GM23338 (cell line): ENCODE results near the gene HMGN1.

Experiments
- CTCF ChIP-seq, 2 experiments: fragments of 200-600 bp in 1 of 2; sonication (generic) in 1 of 2; conservative IDR thresholded peaks; 2 replicates each; pipeline versions ENCODE4 v1.5.1 to v1.6.1; 2016 to 2017; ENCODE audit warnings: antibody characterized with exemption in 2 of 2, low read depth in 2 of 2, mild to moderate bottlenecking in 2 of 2, moderate library complexity in 1 of 2
- ETS1 ChIP-seq: IDR thresholded peaks from 2 replicates; pipeline ENCODE4 v1.6.1; 2016; ENCODE audit warnings: antibody characterized with exemption
- EZH2 ChIP-seq: fragments of 200-600 bp; sonication (generic); IDR thresholded peaks from one replicate; pipeline ENCODE4 v1.8.0; 2017; ENCODE audit warnings: antibody characterized with exemption, mild to moderate bottlenecking, low read depth; ENCODE audit not compliant: unreplicated experiment
- EZH2phosphoT487 ChIP-seq: fragments of 200-600 bp; sonication (generic); IDR thresholded peaks from one replicate; pipeline ENCODE4 v1.8.1; 2018; ENCODE audit warnings: antibody characterized with exemption; ENCODE audit not compliant: unreplicated experiment
- JUNB ChIP-seq: IDR thresholded peaks from one replicate; pipeline ENCODE4 v1.6.1; 2016; ENCODE audit warnings: antibody characterized with exemption; ENCODE audit not compliant: unreplicated experiment
- POLR2AphosphoS5 ChIP-seq: IDR thresholded peaks from 2 replicates; pipeline ENCODE4 v1.6.1; 2016; ENCODE audit warnings: antibody characterized with exemption, low read depth
- STAT1 ChIP-seq: IDR thresholded peaks from one replicate; pipeline ENCODE4 v1.6.1; 2016; ENCODE audit warnings: antibody characterized with exemption; ENCODE audit not compliant: unreplicated experiment
- TF ChIP-seq, protein P1 (sequence below): IDR thresholded peaks from one replicate; pipeline ENCODE4 v1.6.1; 2018; ENCODE audit warnings: antibody characterized with exemption; ENCODE audit not compliant: unreplicated experiment

DNA sequence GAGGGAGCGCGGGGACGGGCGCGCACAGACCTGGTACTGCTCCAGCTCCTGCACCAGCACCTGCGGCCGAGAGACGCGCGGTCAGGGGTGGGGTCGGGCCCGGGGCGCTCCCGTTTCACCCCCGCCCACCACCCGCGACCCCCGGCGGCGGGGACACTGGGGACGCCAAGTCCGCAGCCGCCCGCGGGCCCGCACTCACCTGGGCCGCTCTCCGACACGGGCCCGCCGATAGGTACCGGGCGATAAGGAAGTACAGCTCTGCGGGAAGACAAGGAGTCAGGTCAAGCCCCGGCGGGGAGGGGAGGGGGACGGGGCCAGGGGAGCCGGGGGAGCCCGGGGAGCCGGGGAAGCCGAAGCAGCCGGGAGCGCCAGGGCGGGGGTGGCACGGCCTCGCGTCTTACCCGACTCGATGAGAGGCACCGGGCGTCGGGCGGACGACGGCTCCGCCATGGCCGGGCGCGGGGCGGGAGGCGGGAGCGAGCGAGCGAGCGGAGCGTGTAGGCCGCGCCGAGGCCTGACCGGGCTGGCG, 35.8 kb downstream of the HMGN1 start:
- TF ChIP-seq, protein P1, sequence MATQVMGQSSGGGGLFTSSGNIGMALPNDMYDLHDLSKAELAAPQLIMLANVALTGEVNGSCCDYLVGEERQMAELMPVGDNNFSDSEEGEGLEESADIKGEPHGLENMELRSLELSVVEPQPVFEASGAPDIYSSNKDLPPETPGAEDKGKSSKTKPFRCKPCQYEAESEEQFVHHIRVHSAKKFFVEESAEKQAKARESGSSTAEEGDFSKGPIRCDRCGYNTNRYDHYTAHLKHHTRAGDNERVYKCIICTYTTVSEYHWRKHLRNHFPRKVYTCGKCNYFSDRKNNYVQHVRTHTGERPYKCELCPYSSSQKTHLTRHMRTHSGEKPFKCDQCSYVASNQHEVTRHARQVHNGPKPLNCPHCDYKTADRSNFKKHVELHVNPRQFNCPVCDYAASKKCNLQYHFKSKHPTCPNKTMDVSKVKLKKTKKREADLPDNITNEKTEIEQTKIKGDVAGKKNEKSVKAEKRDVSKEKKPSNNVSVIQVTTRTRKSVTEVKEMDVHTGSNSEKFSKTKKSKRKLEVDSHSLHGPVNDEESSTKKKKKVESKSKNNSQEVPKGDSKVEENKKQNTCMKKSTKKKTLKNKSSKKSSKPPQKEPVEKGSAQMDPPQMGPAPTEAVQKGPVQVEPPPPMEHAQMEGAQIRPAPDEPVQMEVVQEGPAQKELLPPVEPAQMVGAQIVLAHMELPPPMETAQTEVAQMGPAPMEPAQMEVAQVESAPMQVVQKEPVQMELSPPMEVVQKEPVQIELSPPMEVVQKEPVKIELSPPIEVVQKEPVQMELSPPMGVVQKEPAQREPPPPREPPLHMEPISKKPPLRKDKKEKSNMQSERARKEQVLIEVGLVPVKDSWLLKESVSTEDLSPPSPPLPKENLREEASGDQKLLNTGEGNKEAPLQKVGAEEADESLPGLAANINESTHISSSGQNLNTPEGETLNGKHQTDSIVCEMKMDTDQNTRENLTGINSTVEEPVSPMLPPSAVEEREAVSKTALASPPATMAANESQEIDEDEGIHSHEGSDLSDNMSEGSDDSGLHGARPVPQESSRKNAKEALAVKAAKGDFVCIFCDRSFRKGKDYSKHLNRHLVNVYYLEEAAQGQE = no peak
- TF ChIP-seq CTCF (conservative IDR thresholded peaks at IDR 0.05; ENCODE audit: low read depth in 2 of 2) (no peak), ETS1 (no peak), EZH2 (no peak), EZH2phosphoT487 (no peak), POLR2AphosphoS5 (no peak), STAT1 (no peak), JUNB (no peak)
